HCT116 (cell line): ENCODE results near the gene DNM3.

Source experiments
- POLR2A ChIP-seq: IDR thresholded peaks from 2 replicates; pipeline ENCODE4 v1.7.0; 2011; ENCODE audit warnings: borderline replicate concordance; ENCODE audit not compliant: insufficient read depth, insufficient read length; ENCODE audit errors: extremely low read depth
- RAD21 ChIP-seq: IDR thresholded peaks from 2 replicates; pipeline ENCODE4 v1.6.1; 2012; ENCODE audit warnings: low read depth, mild to moderate bottlenecking
- TCF7L2 ChIP-seq: IDR thresholded peaks from 2 replicates; pipeline ENCODE4 v1.7.0; 2011; ENCODE audit warnings: borderline replicate concordance, inconsistent platforms; ENCODE audit not compliant: insufficient read depth, insufficient read length; ENCODE audit errors: extremely low read depth
- TF ChIP-seq, protein P1 (sequence below), 3 experiments: fragments of 200-600 bp in 1 of 3; sonication (generic) in 1 of 3; IDR thresholded peaks in 2 of 3; conservative IDR thresholded peaks in 1 of 3; 2 replicates each; pipeline ENCODE4 v1.5.1; 2012 to 2017; ENCODE audit warnings: low read depth in 2 of 3, low read length in 2 of 3, antibody characterized with exemption in 1 of 3, borderline replicate concordance in 1 of 3, control low read depth in 1 of 3, mild to moderate bottlenecking in 1 of 3, mixed read lengths in 1 of 3, mixed run types in 1 of 3, moderate library complexity in 1 of 3; ENCODE audit not compliant: insufficient read depth in 1 of 3

DNA sequence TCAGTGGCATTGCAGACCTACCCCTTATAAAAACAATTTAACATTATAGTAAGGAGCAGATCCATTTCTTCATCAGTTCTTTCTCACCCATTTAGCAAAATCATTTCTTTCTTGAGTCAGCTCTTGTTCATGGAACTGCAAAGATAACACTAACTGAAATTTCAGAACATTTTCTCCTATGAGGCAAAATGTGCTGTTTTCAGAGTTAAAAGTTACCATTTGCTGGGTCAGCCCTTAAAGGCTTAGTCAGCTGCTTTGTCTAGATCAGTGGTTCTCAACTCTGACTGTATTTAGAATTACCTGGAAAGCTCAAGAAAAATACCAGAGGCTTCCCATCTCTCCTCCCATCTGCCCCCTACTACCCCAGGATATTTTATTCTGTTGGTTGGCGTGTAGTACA, 47.7 kb upstream of the DNM3 start:
- TF ChIP-seq, protein P1, sequence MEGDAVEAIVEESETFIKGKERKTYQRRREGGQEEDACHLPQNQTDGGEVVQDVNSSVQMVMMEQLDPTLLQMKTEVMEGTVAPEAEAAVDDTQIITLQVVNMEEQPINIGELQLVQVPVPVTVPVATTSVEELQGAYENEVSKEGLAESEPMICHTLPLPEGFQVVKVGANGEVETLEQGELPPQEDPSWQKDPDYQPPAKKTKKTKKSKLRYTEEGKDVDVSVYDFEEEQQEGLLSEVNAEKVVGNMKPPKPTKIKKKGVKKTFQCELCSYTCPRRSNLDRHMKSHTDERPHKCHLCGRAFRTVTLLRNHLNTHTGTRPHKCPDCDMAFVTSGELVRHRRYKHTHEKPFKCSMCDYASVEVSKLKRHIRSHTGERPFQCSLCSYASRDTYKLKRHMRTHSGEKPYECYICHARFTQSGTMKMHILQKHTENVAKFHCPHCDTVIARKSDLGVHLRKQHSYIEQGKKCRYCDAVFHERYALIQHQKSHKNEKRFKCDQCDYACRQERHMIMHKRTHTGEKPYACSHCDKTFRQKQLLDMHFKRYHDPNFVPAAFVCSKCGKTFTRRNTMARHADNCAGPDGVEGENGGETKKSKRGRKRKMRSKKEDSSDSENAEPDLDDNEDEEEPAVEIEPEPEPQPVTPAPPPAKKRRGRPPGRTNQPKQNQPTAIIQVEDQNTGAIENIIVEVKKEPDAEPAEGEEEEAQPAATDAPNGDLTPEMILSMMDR (IDR thresholded peaks at IDR 0.05 in 2 of 3, conservative IDR thresholded peaks at IDR 0.05 in 1 of 3; ENCODE audit: borderline replicate concordance in 1 of 3, insufficient read depth in 1 of 3, low read depth in 2 of 3, low read length in 2 of 3), result no peak
- no peak for TF ChIP-seq POLR2A
- no peak for TF ChIP-seq TCF7L2
- no peak for TF ChIP-seq RAD21
